Measurements from ENCODE around the gene BEND7.

The BEND7 gene

GRCh38 chr10:13521026-13521425 is 7.8 kb downstream of the BEND7 start:
- no peak for TF ChIP-seq CTCF (IDR thresholded peaks at IDR 0.05; ENCODE audit: extremely low read depth, insufficient read depth, missing control alignments)
- no peak for DNase-seq (ENCODE audit: low spot score)
- in situ Hi-C loops (cut with MboI; ENCODE audit: low pct_unique_long_range_greater_than_20kb, low sequenced_read_pairs, unreplicated experiment), result no loop called here

DNA sequence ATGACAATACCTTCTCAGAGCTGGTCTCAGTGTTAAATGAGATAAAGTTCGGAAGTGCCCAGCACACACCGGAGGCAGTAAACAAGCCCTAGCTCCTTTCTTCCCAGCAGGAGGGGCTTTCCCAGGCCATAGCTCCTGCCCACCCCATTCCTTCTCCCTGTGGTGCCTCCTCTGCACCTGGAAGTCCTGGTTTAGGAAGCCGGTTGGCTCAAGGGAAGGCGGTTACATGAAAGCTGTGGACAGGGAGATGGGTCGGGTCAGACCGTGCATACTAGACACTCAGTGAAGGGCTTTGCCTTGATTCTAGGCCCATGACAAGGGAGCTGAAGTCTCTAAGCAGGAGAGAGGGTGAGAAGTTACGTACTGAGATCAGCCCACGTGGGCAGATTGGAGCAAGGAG is 8.6 kb downstream of the BEND7 start:
- DNase-seq (ENCODE audit: low spot score), result no peak
- in situ Hi-C loops (cut with MboI; ENCODE audit: low pct_unique_long_range_greater_than_20kb, low sequenced_read_pairs, unreplicated experiment), result no loop called here
- TF ChIP-seq CTCF (IDR thresholded peaks at IDR 0.05; ENCODE audit: extremely low read depth, insufficient read depth, missing control alignments), result no peak

- peak; percentile 45 for TF ChIP-seq CTCF (IDR thresholded peaks at IDR 0.05; ENCODE audit: extremely low read depth, insufficient read depth, missing control alignments)
- peak; percentile 53 for DNase-seq (ENCODE audit: low spot score)
- in situ Hi-C loops (cut with MboI; ENCODE audit: low pct_unique_long_range_greater_than_20kb, low sequenced_read_pairs, unreplicated experiment), result no loop called here
Measured at GRCh38 chr10:13518076-13518692, 10.6 kb downstream of the BEND7 start.

DNA sequence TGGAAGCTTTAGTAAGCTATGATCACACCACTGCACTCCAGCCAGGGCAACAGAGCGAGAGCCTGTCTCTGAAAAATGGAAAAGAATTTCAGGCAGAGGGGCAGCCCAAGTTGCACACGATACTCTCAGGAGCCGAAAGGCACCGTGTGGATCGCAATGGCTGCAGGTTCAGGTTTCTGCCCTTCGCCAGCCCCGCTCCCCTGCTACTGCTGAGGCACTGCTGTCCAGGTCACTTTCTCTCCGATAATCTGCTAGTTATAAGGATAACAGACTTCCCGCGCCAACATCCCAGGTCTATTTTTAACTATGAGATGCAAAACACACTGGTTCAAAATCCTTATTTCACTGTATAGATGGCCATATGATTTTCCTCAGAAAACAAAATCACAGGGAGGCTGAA is 11.1 kb downstream of the BEND7 start:
- TF ChIP-seq CTCF (IDR thresholded peaks at IDR 0.05; ENCODE audit: extremely low read depth, insufficient read depth, missing control alignments), result no peak
- DNase-seq (ENCODE audit: low spot score), result no peak
- in situ Hi-C loops (cut with MboI; ENCODE audit: low pct_unique_long_range_greater_than_20kb, low sequenced_read_pairs, unreplicated experiment), result no loop called here

- in situ Hi-C loops (cut with MboI; ENCODE audit: low pct_unique_long_range_greater_than_20kb, low sequenced_read_pairs, unreplicated experiment), result no loop called here
- DNase-seq (ENCODE audit: low spot score), result no peak
- no peak for TF ChIP-seq CTCF (IDR thresholded peaks at IDR 0.05; ENCODE audit: extremely low read depth, insufficient read depth, missing control alignments)
Measured at GRCh38 chr10:13516176-13516575, 12.6 kb downstream of the BEND7 start.

DNA sequence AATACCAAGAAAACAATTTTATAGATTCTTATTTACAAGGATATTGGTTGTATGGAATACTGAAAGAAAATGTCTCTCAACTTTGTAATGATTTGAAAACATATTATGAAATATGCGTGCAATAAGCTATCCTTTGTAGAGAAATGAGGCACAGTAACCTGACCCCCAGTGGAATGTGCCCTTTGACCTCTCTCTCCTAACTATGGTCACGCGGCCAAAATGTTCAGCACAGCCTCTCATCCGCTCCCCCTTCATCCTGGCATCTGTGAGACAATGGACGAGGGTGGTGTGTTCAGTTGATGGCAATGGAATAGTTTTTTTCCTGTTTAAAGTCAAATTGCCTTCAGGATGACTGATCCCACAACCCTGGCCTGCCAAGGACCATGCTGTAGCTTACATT is 13.3 kb downstream of the BEND7 start:
- no peak for TF ChIP-seq CTCF (IDR thresholded peaks at IDR 0.05; ENCODE audit: extremely low read depth, insufficient read depth, missing control alignments)
- in situ Hi-C loops (cut with MboI; ENCODE audit: low pct_unique_long_range_greater_than_20kb, low sequenced_read_pairs, unreplicated experiment), result no loop called here
- no peak for DNase-seq (ENCODE audit: low spot score)

DNA sequence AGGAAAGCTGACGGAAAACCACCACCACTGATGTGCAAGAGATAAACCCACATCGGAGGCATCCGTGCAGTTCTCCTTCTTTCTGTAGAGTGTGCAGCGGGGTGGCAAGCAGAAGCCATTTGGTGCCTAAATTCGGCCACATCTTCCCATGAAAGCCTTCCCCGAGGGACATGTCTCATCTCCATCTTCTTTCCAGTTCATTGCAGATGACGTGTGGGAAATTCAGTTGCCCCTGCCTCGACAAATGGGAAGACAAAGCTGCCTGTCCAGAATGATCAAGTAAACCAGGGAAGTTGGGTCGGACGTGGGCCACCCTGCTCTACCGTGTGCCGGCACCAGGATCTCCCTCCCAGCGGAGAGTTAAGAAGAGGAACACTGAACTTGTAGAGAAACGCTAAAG is 14.5 kb downstream of the BEND7 start:
- TF ChIP-seq CTCF (IDR thresholded peaks at IDR 0.05; ENCODE audit: extremely low read depth, insufficient read depth, missing control alignments), result no peak
- in situ Hi-C loops (cut with MboI; ENCODE audit: low pct_unique_long_range_greater_than_20kb, low sequenced_read_pairs, unreplicated experiment), result no loop called here
- no peak for DNase-seq (ENCODE audit: low spot score)
